H9 (cell line): ENCODE results near the gene SLC19A1. TPM values are rescaled to one million over a fixed set of nuclear protein-coding genes. Genes with fewer than 3 reads are reported as not detected.
A peak's percentile ranks its signal among the peaks of the same experiment; 100 is the strongest.

Source experiments
- DNase-seq: peaks from one replicate; pipeline ENCODE4 v3.0.0-alpha.2; 2017
- H2AFZ ChIP-seq: one replicate; pipeline ENCODE4 v1.6.1; 2013; ENCODE audit warnings: mild to moderate bottlenecking, low read length, control low read depth, moderate library complexity
- H2AK5ac ChIP-seq: 2 replicates; pipeline ENCODE4 v1.6.1; 2013; ENCODE audit warnings: low read length, control low read depth, mixed read lengths; ENCODE audit not compliant: insufficient read length
- H2BK120ac ChIP-seq: one replicate; pipeline ENCODE4 v1.6.1; 2013; ENCODE audit warnings: low read depth, mild to moderate bottlenecking, low read length, control low read depth, inconsistent platforms; ENCODE audit not compliant: poor library complexity, severe bottlenecking
- H2BK12ac ChIP-seq: 2 replicates; pipeline ENCODE4 v1.6.1; 2013; ENCODE audit warnings: low read length, control low read depth, mixed read lengths, low read depth; ENCODE audit not compliant: insufficient read length
- H2BK15ac ChIP-seq: 2 replicates; pipeline ENCODE4 v1.6.1; 2013; ENCODE audit warnings: low read depth, low read length, control low read depth
- H2BK20ac ChIP-seq: one replicate; pipeline ENCODE4 v1.6.1; 2013; ENCODE audit warnings: low read depth, mild to moderate bottlenecking, low read length, control low read depth, inconsistent platforms; ENCODE audit not compliant: poor library complexity, severe bottlenecking
- H2BK5ac ChIP-seq: 2 replicates; pipeline ENCODE4 v1.6.1; 2013; ENCODE audit warnings: low read length, control low read depth, mixed read lengths; ENCODE audit not compliant: insufficient read length
- H3K14ac ChIP-seq: 2 replicates; pipeline ENCODE4 v1.6.1; 2013; ENCODE audit warnings: low read length, control low read depth; ENCODE audit not compliant: insufficient read depth
- H3K18ac ChIP-seq: 2 replicates; pipeline ENCODE4 v1.6.1; 2013; ENCODE audit warnings: low read depth, mild to moderate bottlenecking, mixed read lengths, low read length, control low read depth; ENCODE audit not compliant: insufficient read length
- H3K23ac ChIP-seq: 2 replicates; pipeline ENCODE4 v1.6.1; 2013; ENCODE audit warnings: low read length, control low read depth, mixed read lengths, low read depth; ENCODE audit not compliant: insufficient read length
- H3K23me2 ChIP-seq: 2 replicates; pipeline ENCODE4 v1.6.1; 2013; ENCODE audit warnings: low read depth, mild to moderate bottlenecking, mixed read lengths, low read length, control low read depth; ENCODE audit not compliant: insufficient read length, poor library complexity, severe bottlenecking
- H3K27ac ChIP-seq: 2 replicates; pipeline ENCODE4 v1.5.1; 2013; ENCODE audit warnings: low read length, control low read depth, mixed read lengths, low read depth; ENCODE audit not compliant: insufficient read length
- H3K27me3 ChIP-seq: 2 replicates; pipeline ENCODE4 v1.6.1; 2013; ENCODE audit warnings: low read length, control low read depth, inconsistent platforms; ENCODE audit not compliant: insufficient read depth
- H3K4ac ChIP-seq: 2 replicates; pipeline ENCODE4 v1.6.1; 2013; ENCODE audit warnings: low read depth, mild to moderate bottlenecking, control low read depth, inconsistent platforms, low read length, moderate library complexity
- H3K4me1 ChIP-seq: 2 replicates; pipeline ENCODE4 v1.6.1; 2013; ENCODE audit warnings: low read length, control low read depth, inconsistent platforms; ENCODE audit not compliant: insufficient read depth
- H3K4me2 ChIP-seq: 2 replicates; pipeline ENCODE4 v1.6.1; 2013; ENCODE audit warnings: low read length, control low read depth, mixed read lengths; ENCODE audit not compliant: insufficient read length, insufficient read depth
- H3K56ac ChIP-seq: 2 replicates; pipeline ENCODE4 v1.6.1; 2013; ENCODE audit warnings: low read depth, mild to moderate bottlenecking, mixed read lengths, low read length, control low read depth; ENCODE audit not compliant: insufficient read length
- H3K79me1 ChIP-seq: 2 replicates; pipeline ENCODE4 v1.6.1; 2013; ENCODE audit warnings: low read depth, mild to moderate bottlenecking, moderate library complexity, low read length, control low read depth, inconsistent platforms; ENCODE audit not compliant: insufficient read depth, poor library complexity, severe bottlenecking
- H3K79me2 ChIP-seq: 2 replicates; pipeline ENCODE4 v1.6.1; 2013; ENCODE audit warnings: low read length, control low read depth, inconsistent platforms; ENCODE audit not compliant: insufficient read depth
- H3K9ac ChIP-seq: 2 replicates; pipeline ENCODE4 v1.6.1; 2013; ENCODE audit warnings: low read length, control low read depth, mixed read lengths; ENCODE audit not compliant: insufficient read length; ENCODE audit errors: extremely low read depth
- H3K9me3 ChIP-seq: one replicate; pipeline ENCODE4 v1.6.1; 2013; ENCODE audit warnings: low read depth, low read length, inconsistent platforms; ENCODE audit not compliant: control insufficient read depth
- H3T11ph ChIP-seq: one replicate; pipeline ENCODE4 v1.6.1; 2013; ENCODE audit warnings: mild to moderate bottlenecking, low read length, control low read depth, inconsistent platforms
- H4K20me1 ChIP-seq: one replicate; pipeline ENCODE4 v1.6.1; 2013; ENCODE audit not compliant: control insufficient read depth, insufficient read length, insufficient read depth
- H4K5ac ChIP-seq: 2 replicates; pipeline ENCODE4 v1.6.1; 2013; ENCODE audit warnings: low read depth, mild to moderate bottlenecking, mixed read lengths, low read length, control low read depth; ENCODE audit not compliant: insufficient read length
- H4K8ac ChIP-seq: replicated peaks from 2 replicates; pipeline ENCODE4 v1.6.1; 2013; ENCODE audit warnings: low read length, control low read depth, mixed read lengths, low read depth; ENCODE audit not compliant: insufficient read length
- H4K91ac ChIP-seq: 2 replicates; pipeline ENCODE4 v1.6.1; 2013; ENCODE audit warnings: low read depth, mild to moderate bottlenecking, moderate library complexity, mixed read lengths, low read length, control low read depth; ENCODE audit not compliant: insufficient read length
- H3K27ac Mint-ChIP-seq, 3 experiments: 2 replicates in 2 of 3; 3 replicates in 1 of 3; pipeline ENCODE4 v1.8.0; 2020 to 2021; ENCODE audit warnings: mixed read lengths in 3 of 3, mild to moderate bottlenecking in 1 of 3, moderate library complexity in 1 of 3
- H3K27me3 Mint-ChIP-seq: 2 replicates; pipeline ENCODE4 v1.8.0; 2021; ENCODE audit warnings: low read depth, mild to moderate bottlenecking, moderate library complexity, mixed read lengths
- H3K36me3 Mint-ChIP-seq, 3 experiments: 2 replicates in 2 of 3; 3 replicates in 1 of 3; pipeline ENCODE4 v1.8.0; 2020 to 2021; ENCODE audit warnings: low read depth in 3 of 3, mixed read lengths in 3 of 3; ENCODE audit not compliant: insufficient read depth in 1 of 3
- H3K4me1 Mint-ChIP-seq, 2 experiments: 2 replicates each; pipeline ENCODE4 v1.8.0; 2020; ENCODE audit warnings: mixed read lengths in 2 of 2
- H3K4me3 Mint-ChIP-seq, 2 experiments: 2 replicates in 1 of 2; 3 replicates in 1 of 2; pipeline ENCODE4 v1.8.0; 2020 to 2021; ENCODE audit warnings: mild to moderate bottlenecking in 2 of 2, mixed read lengths in 2 of 2, moderate library complexity in 1 of 2
- H3K9me3 Mint-ChIP-seq, 2 experiments: 2 replicates in 1 of 2; 3 replicates in 1 of 2; pipeline ENCODE4 v1.8.0; 2020; ENCODE audit warnings: mild to moderate bottlenecking in 2 of 2, mixed read lengths in 2 of 2, moderate library complexity in 1 of 2
- WGBS: extraction: QIAGEN DNeasy Blood & Tissue Kit; methylation state at CpG from one replicate; pipeline ENCODE4 v1.1.7; 2013; ENCODE audit warnings: missing lambda C conversion rate, low lambda C conversion rate, mixed read lengths; ENCODE audit not compliant: insufficient read length; ENCODE audit errors: extremely low coverage; 5-methylcytosine and 5-hydroxymethylcytosine counted together
- total RNA-seq: library from RNA; stranded (reverse); gene quantifications from 2 replicates; pipeline ENCODE4 v1.2.1, GENCODE V29; 2021
- TF ChIP-seq, protein P1 (sequence below): fragments of 200-600 bp; sonication (generic); conservative IDR thresholded peaks from 3 replicates; pipeline ENCODE4 v1.8.0; 2021; ENCODE audit warnings: antibody characterized with exemption, mild to moderate bottlenecking

Gene SLC19A1
- total RNA-seq, 1 experiment from 2014 or later, result 32.4 TPM

DNA sequence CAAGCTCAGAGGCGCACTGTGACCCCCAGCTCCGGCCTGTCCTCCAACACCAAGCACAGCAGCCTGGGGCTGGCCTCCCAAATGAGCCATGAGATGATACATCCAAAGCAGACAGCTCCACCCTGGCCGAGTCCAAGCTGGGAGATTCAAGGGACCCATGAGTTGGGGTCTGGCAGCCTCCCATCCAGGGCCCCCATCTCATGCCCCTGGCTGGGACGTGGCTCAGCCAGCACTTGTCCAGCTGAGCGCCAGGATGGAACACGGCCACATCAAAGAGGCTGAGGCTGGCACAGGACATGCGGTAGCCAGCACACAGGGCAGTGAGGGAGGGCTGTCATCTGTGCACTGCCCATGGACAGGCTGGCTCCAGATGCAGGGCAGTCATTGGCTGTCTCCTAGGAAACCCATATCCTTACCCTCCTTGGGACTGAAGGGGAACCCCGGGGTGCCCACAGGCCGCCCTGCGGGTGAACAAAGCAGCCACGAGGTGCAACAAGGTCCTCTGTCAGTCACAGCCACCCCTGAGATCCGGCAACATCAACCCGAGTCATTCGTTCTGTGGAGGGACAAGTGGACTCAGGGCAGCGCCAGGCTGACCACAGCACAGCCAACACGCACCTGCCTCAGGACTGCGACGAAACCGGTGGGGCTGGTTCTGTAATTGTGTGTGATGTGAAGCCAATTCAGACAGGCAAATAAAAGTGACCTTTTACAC lies 29.1 kb downstream of the SLC19A1 start:
- peaks cover 0 to 4% of the 10 kb centered on the region in 2 experiments; a peak in 1 of 4 replicates for H3K4me1 Mint-ChIP-seq
- H3K36me3 Mint-ChIP-seq, result peaks cover 5 to 43% (median 41%) of the 10 kb centered on the region in 3 experiments
- H3K27me3 Mint-ChIP-seq, result peaks cover 4% of the 10 kb centered on the region; the same call in 1 of the 2 replicates
- TF ChIP-seq, protein P1, sequence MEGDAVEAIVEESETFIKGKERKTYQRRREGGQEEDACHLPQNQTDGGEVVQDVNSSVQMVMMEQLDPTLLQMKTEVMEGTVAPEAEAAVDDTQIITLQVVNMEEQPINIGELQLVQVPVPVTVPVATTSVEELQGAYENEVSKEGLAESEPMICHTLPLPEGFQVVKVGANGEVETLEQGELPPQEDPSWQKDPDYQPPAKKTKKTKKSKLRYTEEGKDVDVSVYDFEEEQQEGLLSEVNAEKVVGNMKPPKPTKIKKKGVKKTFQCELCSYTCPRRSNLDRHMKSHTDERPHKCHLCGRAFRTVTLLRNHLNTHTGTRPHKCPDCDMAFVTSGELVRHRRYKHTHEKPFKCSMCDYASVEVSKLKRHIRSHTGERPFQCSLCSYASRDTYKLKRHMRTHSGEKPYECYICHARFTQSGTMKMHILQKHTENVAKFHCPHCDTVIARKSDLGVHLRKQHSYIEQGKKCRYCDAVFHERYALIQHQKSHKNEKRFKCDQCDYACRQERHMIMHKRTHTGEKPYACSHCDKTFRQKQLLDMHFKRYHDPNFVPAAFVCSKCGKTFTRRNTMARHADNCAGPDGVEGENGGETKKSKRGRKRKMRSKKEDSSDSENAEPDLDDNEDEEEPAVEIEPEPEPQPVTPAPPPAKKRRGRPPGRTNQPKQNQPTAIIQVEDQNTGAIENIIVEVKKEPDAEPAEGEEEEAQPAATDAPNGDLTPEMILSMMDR, result no peak
- Histone ChIP-seq H4K91ac (no peak overlapping the region), H2AFZ (no peak overlapping the region), H3K27ac (no peak overlapping the region), H2BK5ac (no peak overlapping the region), H2BK20ac (no peak overlapping the region), H3K4ac (no peak overlapping the region), H4K5ac (no peak overlapping the region), H3K9ac (no peak overlapping the region), H3K18ac (no peak overlapping the region), H3K56ac (no peak overlapping the region), H3K23me2 (no peaks in the 10 kb centered on the region), H2BK120ac (no peak overlapping the region), H3K4me2 (no peak overlapping the region), H4K8ac (no peak overlapping the region), H3K27me3 (no peaks in the 10 kb centered on the region), H3K79me1 (no peaks in the 10 kb centered on the region), H4K20me1 (no peaks in the 10 kb centered on the region), H2AK5ac (no peak overlapping the region), H3K79me2 (no peaks in the 10 kb centered on the region), H2BK15ac (no peak overlapping the region), H3K23ac (no peak overlapping the region), H3K14ac (no peak overlapping the region), H3K4me1 (no peaks in the 10 kb centered on the region), H3T11ph (no peak overlapping the region), H2BK12ac (no peak overlapping the region), H3K9me3 (no peaks in the 10 kb centered on the region)
- peaks cover 5% of the 10 kb centered on the region in 2 experiments for H3K9me3 Mint-ChIP-seq
- DNase-seq, result no peak
- no CpG with 5 or more reads among the region's 19 CpGs for WGBS
- H3K4me3 Mint-ChIP-seq, result no peak overlapping the region
- H3K27ac Mint-ChIP-seq, result 0 out of 7 replicates have a peak overlapping the region, but pooled peaks of 1 of the 3 experiments have one; percentile 85
